Measurements from ENCODE around the gene AMBRA1. TPM values are rescaled to one million over a fixed set of nuclear protein-coding genes. Genes with fewer than 3 reads are reported as not detected.

Gene AMBRA1
- total RNA-seq, 1 experiment from 2014 or later = 15.8 TPM

DNA sequence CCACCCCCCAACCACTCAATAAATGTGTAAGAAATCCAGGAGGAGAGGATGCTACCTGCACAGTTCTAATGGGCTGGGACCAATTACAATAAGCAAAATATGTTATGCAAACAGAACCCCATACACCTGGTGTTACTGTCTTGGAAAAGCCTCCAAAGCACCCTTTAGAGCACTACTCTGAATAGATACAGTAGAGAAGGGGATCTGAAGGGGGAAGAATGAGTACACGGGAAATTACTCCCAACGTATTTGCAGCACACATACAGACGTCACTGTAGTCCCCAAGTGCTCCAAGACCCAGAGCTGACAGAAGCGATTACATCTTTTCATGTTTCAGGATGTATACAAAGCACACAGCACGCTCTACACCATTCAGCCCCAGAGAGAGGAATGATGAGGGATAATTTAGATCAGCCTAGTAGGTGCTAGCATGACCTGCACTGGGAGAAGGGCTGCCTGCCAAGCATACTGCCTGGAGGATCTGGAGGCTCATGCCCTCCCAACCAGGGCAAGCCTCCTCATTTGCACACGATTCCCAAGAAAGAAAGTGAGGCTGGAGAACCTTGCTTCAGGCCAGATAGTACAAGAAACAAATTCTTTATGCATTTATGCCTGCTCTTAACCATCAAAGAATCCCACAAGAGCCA lies 63.8 kb downstream of the AMBRA1 start:
- Histone ChIP-seq H3K79me2 (ENCODE audit: low read length) (peaks cover 40% of the 10 kb centered on the region), H3K4me3 (ENCODE audit: low read length) (no peak overlapping the region), H3K27me3 (ENCODE audit: low read length) (no peaks in the 10 kb centered on the region), H3K4me2 (ENCODE audit: low read length) (no peak overlapping the region), H3K9ac (ENCODE audit: low read length) (no peak overlapping the region), H4K20me1 (ENCODE audit: low read length) (peaks cover 18% of the 10 kb centered on the region; the same call in 1 of the 2 replicates), H3K36me3 (ENCODE audit: low read depth, low read length) (no peaks in the 10 kb centered on the region), H2AFZ (ENCODE audit: low read length) (no peak overlapping the region), H3F3A (ENCODE audit: low read length, unreplicated experiment) (no peaks in the 10 kb centered on the region), H3K9me2 (replicated peaks; ENCODE audit: low read length) (no peaks in the 10 kb centered on the region), H3K9me3 (ENCODE audit: low read length) (no peaks in the 10 kb centered on the region), H3K4me1 (ENCODE audit: insufficient read depth, low read length) (no peaks in the 10 kb centered on the region), H3K27ac (ENCODE audit: low read length) (no peak overlapping the region)
- DNase-seq (no peak), ATAC-seq (no peak)
- intact Hi-C loops (cut with micrococcal nuclease) = loop anchor here (2.0 kb wide), 2 partner anchors 39 to 141 kb away; no protein-coding TSS in a partner anchor
- CTCF ChIA-PET = interaction anchor here (0.5 to 2.1 kb wide), 5 partner anchors 11 to 141 kb away, joined by 3 to 27 read pairs (median 5); partner anchors contain the start of gene ATG13
- BruUV-seq (replicated peaks) = no TSS peak
- no peak for TF ChIP-seq EZH2 (IDR thresholded peaks at IDR 0.05; ENCODE audit: low read length, unreplicated experiment)
- TF ChIP-seq, protein P1, sequence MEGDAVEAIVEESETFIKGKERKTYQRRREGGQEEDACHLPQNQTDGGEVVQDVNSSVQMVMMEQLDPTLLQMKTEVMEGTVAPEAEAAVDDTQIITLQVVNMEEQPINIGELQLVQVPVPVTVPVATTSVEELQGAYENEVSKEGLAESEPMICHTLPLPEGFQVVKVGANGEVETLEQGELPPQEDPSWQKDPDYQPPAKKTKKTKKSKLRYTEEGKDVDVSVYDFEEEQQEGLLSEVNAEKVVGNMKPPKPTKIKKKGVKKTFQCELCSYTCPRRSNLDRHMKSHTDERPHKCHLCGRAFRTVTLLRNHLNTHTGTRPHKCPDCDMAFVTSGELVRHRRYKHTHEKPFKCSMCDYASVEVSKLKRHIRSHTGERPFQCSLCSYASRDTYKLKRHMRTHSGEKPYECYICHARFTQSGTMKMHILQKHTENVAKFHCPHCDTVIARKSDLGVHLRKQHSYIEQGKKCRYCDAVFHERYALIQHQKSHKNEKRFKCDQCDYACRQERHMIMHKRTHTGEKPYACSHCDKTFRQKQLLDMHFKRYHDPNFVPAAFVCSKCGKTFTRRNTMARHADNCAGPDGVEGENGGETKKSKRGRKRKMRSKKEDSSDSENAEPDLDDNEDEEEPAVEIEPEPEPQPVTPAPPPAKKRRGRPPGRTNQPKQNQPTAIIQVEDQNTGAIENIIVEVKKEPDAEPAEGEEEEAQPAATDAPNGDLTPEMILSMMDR (conservative IDR thresholded peaks at IDR 0.05; ENCODE audit: low read depth, low read length) = no peak
- no peak for TF ChIP-seq EZH2phosphoT487 (IDR thresholded peaks at IDR 0.05; ENCODE audit: borderline replicate concordance, low read length)
- POLR2A ChIA-PET (ENCODE audit: unreplicated experiment) = interaction anchor here (0.6 kb wide), 1 partner anchor 406 kb away, joined by 3 read pairs; the partner anchor contains the start of gene CSTPP1

DNA sequence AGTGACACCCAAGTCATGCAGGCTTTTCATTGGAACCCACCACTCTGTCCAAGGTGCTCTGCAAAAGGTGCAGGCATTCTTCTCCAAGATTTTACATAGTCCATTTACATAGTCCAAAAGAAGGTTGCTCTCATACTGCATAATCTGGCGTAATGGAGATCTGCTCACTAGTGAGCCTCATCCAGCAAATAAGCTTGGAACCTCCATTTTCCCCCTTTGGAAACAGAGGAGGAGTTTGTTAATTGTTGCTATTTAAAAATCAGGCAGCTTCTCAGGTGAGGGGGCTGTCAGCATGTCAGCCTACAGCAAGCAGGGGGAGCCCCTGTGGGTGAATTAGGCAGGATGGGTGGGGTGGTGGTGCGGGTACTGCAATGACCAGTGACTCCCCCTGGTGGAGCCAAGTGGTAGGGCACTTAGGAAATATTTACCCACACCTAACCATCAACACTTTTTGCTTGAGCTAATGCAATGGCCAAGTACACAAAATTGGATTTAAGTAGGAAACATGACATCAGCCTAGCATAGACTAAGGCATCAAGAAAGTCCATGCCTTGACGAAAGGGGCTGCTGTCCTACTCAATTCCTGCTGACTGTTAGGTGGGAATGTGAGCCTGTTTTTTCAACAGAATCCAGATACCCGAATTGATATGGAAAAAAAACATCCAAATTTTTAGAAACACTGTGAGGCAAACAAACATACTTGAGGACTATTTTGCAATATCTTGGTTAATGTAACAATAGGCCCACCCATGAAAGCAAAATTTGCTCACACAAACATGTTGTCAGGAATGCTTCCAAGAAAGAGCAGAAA lies 64.5 kb downstream of the AMBRA1 start:
- Histone ChIP-seq H4K20me1 (ENCODE audit: low read length) (peaks cover 18% of the 10 kb centered on the region; the same call in 1 of the 2 replicates), H2AFZ (ENCODE audit: low read length) (no peak overlapping the region), H3K36me3 (ENCODE audit: low read depth, low read length) (no peaks in the 10 kb centered on the region), H3K4me1 (ENCODE audit: insufficient read depth, low read length) (no peaks in the 10 kb centered on the region), H3K9ac (ENCODE audit: low read length) (no peak overlapping the region), H3F3A (ENCODE audit: low read length, unreplicated experiment) (no peaks in the 10 kb centered on the region), H3K79me2 (ENCODE audit: low read length) (peaks cover 39% of the 10 kb centered on the region), H3K4me3 (ENCODE audit: low read length) (no peak overlapping the region), H3K9me2 (replicated peaks; ENCODE audit: low read length) (no peaks in the 10 kb centered on the region), H3K27ac (ENCODE audit: low read length) (no peak overlapping the region), H3K27me3 (ENCODE audit: low read length) (no peaks in the 10 kb centered on the region), H3K4me2 (ENCODE audit: low read length) (no peak overlapping the region), H3K9me3 (ENCODE audit: low read length) (no peaks in the 10 kb centered on the region)
- DNase-seq (peak; percentile 65), ATAC-seq (peak; percentile 87)
- ChIA-PET POLR2A (ENCODE audit: unreplicated experiment) (interaction anchor here (0.6 kb wide), 1 partner anchor 407 kb away, joined by 3 read pairs; the partner anchor contains the start of gene CSTPP1), CTCF (interaction anchor here (0.5 to 2.1 kb wide), 5 partner anchors 11 to 141 kb away, joined by 3 to 27 read pairs (median 5); partner anchors contain the start of gene ATG13)
- intact Hi-C loops (cut with micrococcal nuclease) = loop anchor here (2.0 kb wide), 2 partner anchors 38 to 140 kb away; no protein-coding TSS in a partner anchor
- no TSS peak for BruUV-seq (replicated peaks)
- no peak for TF ChIP-seq EZH2 (IDR thresholded peaks at IDR 0.05; ENCODE audit: low read length, unreplicated experiment)
- TF ChIP-seq EZH2phosphoT487 (IDR thresholded peaks at IDR 0.05; ENCODE audit: borderline replicate concordance, low read length) = no peak
- TF ChIP-seq, protein P1 (conservative IDR thresholded peaks at IDR 0.05; ENCODE audit: low read depth, low read length) = peak; percentile 86
